ENCODE data around the gene SULT1B1.

SULT1B1 gene

DNA sequence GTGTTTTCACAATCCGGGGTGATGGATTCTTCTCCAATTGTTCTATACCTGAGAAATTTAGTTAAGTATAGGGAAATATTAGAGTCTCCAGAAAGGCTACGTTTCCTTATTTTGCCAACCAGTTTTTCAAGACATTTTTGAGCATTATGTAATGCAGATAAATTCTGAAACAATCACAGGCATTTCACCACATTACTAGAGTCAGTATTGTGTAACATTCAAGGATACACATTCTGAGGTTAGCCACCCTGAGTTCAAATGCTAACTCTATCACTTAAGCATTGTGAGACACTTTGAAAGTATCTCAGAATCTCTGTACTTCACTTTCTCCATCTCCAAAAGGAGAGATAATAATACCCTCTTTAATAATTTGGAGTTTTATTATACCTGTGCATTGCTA is 10.6 kb downstream of the SULT1B1 start:
- DNase-seq (ENCODE audit: low read depth in 2 of 2) = no peak

DNA sequence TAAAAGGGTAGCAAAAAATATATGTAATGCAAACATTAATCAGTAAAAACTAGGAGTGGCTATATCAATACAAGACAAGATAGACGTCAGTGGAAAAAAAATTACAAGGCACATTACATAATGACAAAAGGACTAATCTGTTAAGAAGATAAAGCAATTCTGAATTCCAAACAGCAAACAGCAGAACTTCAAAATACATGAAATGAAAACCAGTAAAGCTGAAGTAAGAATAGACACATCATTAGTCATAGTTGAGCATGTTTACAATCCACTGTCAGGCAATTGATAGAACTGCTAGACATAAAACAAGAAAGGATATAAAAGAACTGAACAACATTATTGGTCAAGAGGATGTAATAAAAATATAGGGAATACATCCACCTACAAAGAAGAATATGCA is 12.2 kb downstream of the SULT1B1 start:
- DNase-seq (ENCODE audit: low read depth in 2 of 2) = no peak

DNA sequence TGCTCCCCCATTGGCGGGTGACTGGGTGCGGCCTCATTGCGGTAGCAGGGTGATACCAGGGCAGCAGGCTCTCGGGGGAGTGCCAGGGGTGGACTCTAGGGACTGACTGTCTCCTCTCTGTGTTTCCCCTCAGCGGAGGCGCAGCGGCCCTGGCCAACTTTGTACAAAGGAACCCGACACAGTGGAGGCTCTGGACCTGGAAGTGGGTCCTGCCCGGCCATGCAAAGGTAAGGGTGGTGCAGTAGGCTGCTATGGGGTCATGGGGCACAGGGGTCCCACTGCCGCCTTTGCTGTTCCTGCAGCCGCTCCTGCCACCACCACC is 16.3 kb downstream of the SULT1B1 start:
- no peak for DNase-seq (ENCODE audit: low read depth in 2 of 2)

DNA sequence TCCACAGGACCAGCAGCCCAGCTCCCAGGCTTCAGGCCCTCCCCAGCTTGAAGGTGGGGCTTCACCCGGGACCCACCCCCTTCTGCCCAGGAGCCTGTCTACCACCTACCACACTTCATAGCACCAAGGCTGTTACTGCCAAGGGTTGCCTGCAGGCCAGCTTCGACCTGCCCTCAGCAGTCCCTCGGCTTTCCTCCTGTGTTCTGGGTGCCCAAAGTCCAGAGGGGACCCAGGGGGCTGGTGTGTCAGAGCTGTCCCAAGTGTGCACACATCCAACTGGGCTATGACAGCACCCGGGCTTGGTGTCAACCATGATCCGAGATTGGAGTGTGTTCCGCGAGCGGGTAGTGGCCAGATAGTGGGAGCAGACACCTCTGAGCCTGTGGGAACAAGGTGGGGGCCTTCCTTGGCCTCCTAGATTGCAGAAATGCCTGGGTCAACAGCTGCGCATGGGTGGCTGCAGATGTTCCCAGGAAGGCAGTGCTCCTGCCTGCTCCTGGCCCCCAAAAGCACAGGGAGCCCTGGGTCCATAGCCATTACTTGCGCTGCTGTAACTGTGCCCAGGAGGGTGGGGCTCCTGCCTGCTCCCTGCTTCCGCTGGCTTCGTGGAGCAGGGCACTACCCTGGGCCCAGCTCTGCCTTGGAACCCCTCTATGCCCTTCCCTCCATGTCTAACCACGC is 16.8 kb downstream of the SULT1B1 start:
- no peak for DNase-seq (ENCODE audit: low read depth in 2 of 2)

DNA sequence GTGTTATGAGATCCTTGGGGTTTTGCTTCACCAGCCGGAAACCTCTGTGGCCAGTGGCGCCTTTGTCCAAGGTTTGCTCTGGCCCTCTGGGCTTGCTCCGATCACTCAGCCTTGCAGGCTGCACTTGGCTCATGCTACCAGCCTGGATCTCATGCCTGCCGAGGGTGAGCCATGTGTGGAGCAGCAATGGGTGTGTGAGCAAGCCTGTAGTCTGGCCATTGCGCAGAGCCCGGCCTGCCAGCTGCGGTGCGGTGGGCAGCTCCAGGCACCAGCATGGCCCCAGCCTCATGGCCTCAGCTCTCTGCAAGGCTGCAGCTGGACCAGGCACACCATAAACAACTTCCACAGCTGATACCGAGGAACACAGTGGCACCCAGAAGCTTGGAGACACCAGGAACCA is 17.8 kb downstream of the SULT1B1 start:
- DNase-seq (ENCODE audit: low read depth in 2 of 2) = no peak

DNA sequence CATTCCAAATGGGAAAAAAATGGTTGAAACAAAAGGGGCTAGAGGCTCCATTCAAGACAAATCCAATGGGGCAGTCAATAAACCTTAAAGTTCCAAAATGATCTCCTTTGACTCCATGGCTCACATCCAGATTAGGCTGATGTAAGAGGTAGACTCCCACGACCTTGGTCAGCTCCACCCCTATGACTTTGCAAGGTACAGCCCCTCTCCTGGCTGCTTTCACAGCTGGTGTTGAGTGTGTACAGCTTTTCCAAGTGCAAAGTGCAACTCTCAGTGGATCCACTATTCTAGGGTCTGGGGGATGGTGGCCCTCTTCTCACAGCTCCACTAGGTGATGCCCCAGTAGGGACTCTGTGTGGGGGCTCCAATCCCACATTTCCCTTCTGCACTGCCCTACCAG is 21.5 kb downstream of the SULT1B1 start:
- no peak for DNase-seq (ENCODE audit: low read depth in 2 of 2)

DNA sequence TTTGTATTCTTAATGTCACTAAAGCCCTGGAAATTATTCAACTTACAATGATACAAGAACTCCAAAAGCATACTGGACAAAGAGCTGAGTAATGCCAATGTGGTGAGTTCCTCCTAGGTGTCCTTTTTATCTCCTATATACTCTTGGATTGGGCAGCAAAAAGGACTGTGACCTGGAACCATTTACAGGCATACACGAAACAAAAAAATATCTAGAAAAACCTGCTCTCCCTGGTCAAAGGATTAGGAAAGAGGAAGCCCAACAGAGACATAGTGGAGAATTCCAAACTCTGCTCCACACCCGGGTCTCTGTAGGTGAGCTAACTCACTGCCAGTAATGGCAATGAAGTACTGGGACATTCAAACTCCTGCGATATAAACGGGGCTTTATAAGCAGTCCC is 25.3 kb downstream of the SULT1B1 start:
- DNase-seq (ENCODE audit: low read depth in 2 of 2) = no peak

DNA sequence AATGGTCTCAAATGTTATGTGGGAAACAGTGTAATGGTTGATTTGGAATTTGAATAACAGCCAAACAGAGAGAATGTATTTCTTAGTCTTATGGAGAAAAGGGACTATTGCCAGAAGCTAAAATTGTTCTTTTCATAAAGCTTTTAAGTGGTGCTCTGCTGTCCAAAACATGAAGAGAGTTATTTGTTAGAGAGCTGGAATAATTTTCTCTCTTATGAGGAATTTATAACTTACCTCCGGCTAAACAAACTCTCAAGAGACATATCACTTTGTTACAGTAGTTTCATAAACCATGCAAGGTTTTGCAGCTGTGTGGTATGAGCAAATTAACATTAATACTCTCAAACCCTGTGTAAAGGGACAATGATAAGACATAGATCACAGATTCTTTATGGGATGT is 28.6 kb downstream of the SULT1B1 start:
- DNase-seq (ENCODE audit: low read depth in 2 of 2) = no peak

DNA sequence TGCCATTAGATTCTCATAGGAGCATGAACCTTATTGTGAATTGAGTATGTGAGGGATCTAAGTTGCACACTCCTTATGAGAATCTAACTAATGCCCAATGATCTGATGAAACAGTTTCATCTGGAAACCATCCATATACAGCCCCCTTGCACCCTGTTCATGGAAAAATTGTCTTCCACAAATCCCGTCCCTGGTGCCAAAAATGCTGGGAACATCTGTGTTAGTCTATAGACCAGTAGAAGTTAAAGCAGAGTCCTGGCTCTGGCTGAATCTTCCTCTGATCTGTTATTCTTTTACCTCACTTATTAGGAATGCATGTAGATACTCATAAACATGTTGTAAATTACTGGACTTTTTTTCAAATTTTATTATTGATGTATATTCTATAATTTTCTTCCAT is 29.2 kb downstream of the SULT1B1 start:
- DNase-seq (ENCODE audit: low read depth in 2 of 2) = no peak

DNA sequence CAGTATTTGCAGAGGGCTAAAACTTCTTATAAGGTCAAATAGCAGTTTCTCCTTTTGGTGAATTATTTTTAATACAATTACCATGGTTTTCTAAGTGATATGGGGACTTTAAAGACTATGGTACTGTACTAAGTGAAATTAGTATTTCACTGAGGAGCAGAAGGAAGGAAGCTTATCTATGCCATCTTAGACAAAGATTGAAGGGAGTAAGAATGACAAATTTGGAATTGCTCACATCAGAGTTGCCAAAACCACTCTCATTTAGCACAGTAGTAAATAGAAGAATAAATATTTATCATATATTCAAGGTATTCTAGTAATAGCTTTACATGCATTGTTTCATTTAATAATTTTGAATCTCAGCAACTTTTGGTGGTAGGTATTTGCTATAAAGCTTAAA is 30.4 kb downstream of the SULT1B1 start:
- no peak for DNase-seq (ENCODE audit: low read depth in 2 of 2)

DNA sequence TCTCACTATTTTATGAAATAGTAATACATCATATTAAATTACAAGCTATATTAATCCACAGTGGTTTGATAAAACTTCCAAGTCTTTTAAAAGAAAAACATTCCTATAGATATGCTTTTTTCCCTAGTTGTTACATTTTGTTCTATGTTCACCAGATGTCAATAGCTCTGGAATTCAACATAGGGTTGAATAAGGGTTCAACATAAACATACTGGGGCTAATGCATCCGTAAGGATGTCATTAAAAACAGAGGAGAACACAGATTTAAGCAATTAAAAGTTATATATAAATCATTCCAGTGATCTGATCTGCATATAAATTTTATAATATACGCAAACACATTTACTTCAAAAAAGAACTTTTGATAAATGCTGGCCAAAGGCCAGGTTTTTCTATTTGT is 32.5 kb downstream of the SULT1B1 start:
- DNase-seq (ENCODE audit: low read depth in 2 of 2) = no peak

DNA sequence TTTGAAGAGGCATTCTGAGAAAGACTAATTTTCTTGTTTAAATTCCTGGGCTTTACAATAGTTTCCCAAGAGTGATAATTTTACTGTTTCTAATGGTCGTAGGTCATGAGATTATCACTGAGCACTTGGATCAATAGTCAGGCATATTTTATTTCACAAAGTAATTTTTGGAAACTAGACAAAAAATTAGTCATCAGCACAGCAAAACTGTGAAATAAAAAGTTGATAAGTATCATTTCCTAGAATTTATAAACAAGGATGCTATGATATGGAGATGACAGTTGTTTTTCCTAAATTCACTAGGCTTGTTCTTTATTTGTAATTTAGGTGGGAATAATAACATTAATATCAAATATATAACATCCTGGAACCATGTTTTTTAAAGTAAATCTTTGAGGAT is 33.0 kb downstream of the SULT1B1 start:
- DNase-seq (ENCODE audit: low read depth in 2 of 2) = no peak

DNA sequence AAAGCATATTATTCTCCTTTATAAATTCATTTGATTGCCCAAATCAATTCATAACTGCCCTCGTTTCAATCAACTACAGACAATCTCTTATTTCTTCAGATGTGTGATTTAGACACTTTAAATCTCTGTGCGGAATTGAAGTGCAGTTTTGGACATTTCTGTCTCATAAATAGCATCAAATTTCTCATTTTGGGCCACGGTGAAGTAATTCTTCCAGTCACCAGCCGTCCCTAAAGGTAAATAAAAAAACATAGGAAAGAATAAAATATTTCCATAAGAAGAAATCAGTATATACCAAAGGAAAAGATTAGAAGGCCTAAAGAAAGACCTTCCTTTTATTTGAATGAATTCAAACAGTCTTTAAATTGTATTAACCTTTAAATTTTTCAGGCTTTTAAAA is 33.4 kb downstream of the SULT1B1 start:
- DNase-seq (ENCODE audit: low read depth in 2 of 2) = no peak

DNA sequence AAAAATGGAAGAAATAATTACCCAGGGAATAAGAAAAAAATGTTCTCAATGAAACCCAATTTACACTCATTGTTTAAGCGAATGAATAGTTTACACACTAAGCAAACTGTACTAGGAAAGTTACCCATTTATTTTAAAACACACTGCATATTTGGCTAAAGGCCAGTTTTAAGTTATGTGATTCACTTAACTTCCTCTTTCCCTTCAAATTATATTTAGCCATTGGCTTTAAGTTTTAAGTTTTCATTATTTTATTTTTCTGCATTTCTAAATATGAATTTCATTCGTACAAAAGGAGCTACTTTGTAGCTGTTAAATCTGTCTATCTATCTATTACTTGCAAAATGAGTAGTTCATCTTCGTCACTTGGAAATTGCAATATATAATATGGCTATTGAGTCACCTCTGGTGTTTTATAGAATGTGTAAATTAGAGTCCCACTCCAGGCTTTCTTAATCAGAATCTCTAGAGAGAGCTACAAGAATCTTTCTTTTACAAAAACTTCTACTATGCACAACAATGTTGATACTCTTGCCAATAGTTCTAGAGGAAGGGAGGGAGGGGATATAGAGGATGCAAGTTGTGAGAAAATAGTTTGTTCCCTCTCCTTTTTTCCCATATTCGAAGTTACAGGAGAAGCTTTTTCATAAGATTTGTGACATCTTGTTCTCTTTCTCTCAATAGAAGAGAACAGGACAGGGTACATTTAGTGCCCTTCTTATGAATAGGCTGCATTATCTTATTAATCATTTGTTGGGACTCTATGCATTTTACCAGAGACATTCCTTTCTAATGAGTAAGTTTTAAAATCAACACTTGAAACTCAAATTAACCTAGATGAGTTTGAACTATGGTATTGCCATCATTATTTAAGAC is 41.8 kb downstream of the SULT1B1 start:
- no peak for DNase-seq (ENCODE audit: low read depth in 2 of 2)

DNA sequence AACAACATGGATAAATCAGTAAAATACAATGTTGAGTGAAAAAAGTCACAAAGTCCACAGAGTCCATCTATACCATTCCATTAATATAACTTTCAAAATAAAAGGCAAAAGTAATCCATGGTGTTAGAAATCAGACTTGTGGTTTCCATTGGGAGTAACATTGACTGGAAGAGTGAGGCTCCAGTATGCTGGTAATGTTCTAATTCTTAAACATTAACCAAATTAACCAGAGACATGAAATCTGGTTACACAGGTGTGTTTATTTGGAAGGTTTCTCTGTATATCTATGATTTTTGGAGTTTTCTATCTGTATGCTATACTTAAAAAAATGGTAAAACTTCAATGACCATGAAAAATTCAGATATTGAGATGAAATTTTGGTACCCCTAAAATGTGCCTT is 42.6 kb downstream of the SULT1B1 start:
- no peak for DNase-seq (ENCODE audit: low read depth in 2 of 2)

DNA sequence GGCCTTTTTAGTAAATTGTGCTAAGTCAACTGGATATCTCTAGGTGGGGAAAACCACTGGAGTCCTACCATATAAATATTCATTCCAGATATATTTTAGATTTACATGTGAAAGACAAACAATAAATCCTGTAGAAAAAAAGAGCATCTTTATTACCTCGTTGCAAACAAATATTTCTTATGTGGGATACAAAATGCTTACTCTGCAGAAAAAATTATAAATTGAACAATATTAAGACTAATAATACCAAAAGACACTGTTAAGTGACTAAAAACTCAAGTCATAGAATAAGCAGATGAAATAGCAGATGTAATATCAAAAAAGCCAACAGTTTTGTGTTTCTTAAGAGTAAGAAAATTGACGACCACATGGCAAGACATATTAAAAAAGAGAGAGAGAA is 43.8 kb downstream of the SULT1B1 start:
- no peak for DNase-seq (ENCODE audit: low read depth in 2 of 2)

DNA sequence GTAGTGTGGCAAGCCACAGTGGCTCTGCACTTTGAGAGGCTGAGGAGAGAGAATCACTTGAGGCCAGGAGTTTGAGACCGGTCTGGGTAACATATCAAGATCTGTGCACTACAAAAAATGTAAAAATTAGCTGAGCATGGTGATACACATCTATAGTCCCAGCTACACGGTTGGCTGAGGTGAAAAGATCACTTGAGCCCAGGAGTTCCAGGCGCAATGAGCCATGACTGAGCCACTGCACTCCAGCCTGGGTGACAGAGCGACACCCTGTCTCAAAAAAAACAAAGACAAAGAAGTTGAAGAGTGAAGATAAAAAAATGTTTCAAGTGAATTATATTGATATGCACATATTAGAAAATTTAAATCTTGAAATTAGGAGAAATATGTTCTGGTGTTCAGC is 46.3 kb downstream of the SULT1B1 start:
- no peak for DNase-seq (ENCODE audit: low read depth in 2 of 2)

DNA sequence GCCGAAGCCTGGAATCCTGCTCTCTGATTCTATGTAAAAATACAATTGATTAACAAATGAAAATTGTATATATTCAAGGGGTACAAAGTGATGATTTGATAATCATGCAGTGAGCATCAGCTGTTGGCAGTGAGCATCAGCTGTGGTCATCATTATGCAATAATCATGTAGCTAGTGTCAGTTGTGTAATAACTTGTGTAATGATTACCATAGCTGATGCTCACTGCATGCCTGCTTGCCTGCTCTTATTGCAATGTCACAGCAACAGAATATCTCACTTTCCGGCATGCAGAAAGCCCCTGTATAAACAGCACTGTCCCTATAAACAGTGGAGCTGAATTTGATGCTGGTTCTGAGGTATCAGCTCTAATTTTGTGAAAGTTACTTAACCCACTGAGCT is 46.8 kb downstream of the SULT1B1 start:
- DNase-seq (ENCODE audit: low read depth in 2 of 2) = no peak

DNA sequence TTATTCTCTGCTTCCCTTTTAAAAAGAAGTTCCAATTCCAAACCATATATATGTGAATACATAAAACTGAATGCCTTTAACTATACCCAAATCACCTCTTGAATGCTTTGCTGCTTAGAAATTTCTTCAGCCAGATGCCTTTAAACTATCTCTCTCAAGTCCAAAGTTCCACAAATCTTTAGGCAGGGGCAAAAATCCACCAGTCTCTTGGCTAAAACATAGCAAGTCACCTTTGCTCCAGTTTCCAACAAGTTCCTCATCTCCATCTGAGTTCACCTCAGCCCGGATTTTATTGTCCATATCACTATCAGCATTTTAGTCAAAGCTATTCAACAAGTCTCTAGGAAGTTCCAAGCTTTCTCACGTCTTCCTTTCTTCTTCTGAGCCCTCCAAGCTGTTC is 49.8 kb downstream of the SULT1B1 start:
- no peak for DNase-seq (ENCODE audit: low read depth in 2 of 2)

DNA sequence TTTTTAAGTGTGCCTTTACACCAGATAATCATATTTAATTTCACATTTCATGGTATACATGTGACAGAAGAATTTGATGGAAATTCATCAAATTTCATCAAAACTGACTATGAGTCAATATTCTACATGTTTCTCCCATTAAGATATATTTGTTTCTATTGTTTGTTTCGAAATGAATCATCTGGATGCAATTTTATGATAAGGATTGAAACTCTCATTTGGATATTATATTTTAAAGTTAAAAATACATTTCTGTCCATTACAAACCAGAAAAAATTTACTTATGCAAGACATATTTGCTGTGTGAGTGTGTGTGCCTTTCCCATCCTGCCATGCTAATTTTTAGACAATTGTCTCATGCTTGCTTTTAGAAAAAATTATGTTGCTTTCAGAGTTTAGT is 52.2 kb downstream of the SULT1B1 start:
- no peak for DNase-seq (ENCODE audit: low read depth in 2 of 2)

DNA sequence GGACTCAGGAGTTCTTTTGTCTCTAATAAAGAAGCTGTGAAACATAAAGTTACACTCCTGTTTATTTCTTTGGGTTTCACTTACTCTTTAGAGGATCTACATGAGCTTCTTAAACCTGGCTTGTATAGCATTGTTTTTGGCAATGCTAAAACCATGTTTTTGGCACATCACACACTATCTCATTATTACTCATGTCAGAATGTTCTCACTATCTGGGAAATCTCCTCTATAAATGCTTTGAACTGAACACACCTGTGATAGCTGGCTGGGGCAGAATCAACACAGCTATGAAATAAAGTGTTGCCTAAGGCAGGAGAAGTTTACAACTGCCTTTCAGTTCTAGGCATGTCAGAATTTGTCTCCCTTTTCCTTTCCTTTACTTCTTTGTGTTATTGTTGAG is 52.6 kb downstream of the SULT1B1 start:
- no peak for DNase-seq (ENCODE audit: low read depth in 2 of 2)

DNA sequence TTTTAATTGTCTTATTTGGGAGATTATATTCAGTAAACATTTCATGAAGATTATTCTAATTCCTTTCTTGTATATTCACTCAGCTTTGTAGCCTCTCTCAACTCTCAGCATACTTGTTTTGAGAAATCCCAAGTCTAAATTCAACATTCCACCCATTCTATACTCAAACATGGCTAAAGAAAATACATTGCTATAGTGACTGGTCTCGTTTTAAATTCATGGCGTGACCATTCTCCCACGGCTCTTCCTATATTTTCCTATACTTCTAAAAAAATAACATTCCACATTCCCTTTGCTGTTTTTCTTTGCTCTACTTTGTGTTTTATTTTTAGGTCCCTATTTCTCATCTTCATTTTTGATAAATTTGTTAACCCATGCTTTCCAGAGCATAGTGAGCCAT is 58.2 kb downstream of the SULT1B1 start:
- DNase-seq (ENCODE audit: low read depth in 2 of 2) = no peak

DNA sequence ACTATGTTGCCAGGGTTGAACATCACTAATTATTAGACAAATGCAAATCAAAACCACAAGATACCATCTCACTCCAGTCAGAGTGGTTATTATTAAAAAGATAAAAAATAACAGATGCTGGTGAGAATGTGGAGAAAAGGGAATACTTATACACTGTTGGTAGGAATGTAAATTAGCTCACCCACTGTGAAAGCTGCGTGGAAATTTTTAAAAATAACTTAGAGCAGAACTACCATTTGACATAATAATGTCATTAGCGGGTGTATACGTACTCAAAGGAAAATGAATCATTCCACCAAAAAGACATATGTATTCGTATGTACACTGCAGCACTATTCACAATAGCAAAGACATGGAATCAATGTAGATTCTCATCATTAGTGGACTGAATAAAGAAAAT is 58.7 kb downstream of the SULT1B1 start:
- no peak for DNase-seq (ENCODE audit: low read depth in 2 of 2)

Data from stimulated activated CD8-positive, alpha-beta memory T cell treated with anti-CD3 and anti-CD28 coated beads, Interleukin-15, amount 100 ng/mL, for 48 hours (primary cell).